GM19099 (cell line): ENCODE data around the gene GDPGP1.

ENCODE experiments used
- POLR2A ChIP-seq: IDR thresholded peaks from 3 replicates; pipeline ENCODE4 v1.6.1; 2011; ENCODE audit warnings: low read depth; ENCODE audit not compliant: insufficient read length; ENCODE audit errors: extremely low read depth

Gene GDPGP1

GRCh38 chr15:90201130-90201943 lies 32.7 kb upstream of the GDPGP1 start, which contains the start of gene SEMA4B:
TSS of gene SEMA4B (plus strand) at chr15:90201330. CDS start at chr15:90201579, 249 bp downstream.
- peak; percentile 78 for TF ChIP-seq POLR2A

- TF ChIP-seq POLR2A: no peak
Observed at GRCh38 chr15:90201944-90202375, 32.0 kb upstream of the GDPGP1 start.

GRCh38 chr15:90202929-90203328 lies 31.1 kb upstream of the GDPGP1 start:
- TF ChIP-seq POLR2A: no peak

GRCh38 chr15:90203473-90203872 lies 30.5 kb upstream of the GDPGP1 start:
- TF ChIP-seq POLR2A: no peak

- TF ChIP-seq POLR2A: no peak
Observed at GRCh38 chr15:90203922-90204321, 30.1 kb upstream of the GDPGP1 start.

GRCh38 chr15:90205050-90205848 lies 28.8 kb upstream of the GDPGP1 start:
- no peak for TF ChIP-seq POLR2A

GRCh38 chr15:90205886-90206285 lies 28.1 kb upstream of the GDPGP1 start:
- no peak for TF ChIP-seq POLR2A

- no peak for TF ChIP-seq POLR2A
Observed at GRCh38 chr15:90207252-90207651, 26.8 kb upstream of the GDPGP1 start.

GRCh38 chr15:90208356-90208755 lies 25.7 kb upstream of the GDPGP1 start:
- TF ChIP-seq POLR2A: no peak

- no peak for TF ChIP-seq POLR2A
Observed at GRCh38 chr15:90209591-90209990, 24.4 kb upstream of the GDPGP1 start.

GRCh38 chr15:90210593-90210992 lies 23.4 kb upstream of the GDPGP1 start:
- no peak for TF ChIP-seq POLR2A

GRCh38 chr15:90211009-90211408 lies 23.0 kb upstream of the GDPGP1 start:
- TF ChIP-seq POLR2A: no peak

- TF ChIP-seq POLR2A: no peak
Observed at GRCh38 chr15:90211440-90212143, 22.4 kb upstream of the GDPGP1 start.

GRCh38 chr15:90212221-90213098 lies 21.5 kb upstream of the GDPGP1 start:
- no peak for TF ChIP-seq POLR2A
